ENCODE results near the gene PLAAT4. TPM values are rescaled to one million over a fixed set of nuclear protein-coding genes. Genes with fewer than 3 reads are reported as not detected.
A peak's percentile ranks its signal among the peaks of the same experiment; 100 is the strongest.

PLAAT4 gene
- total and polyA plus RNA-seq, 2 of the 13 experiments (the other 11 are each of a cell fraction or from before 2014, with no cell fraction given) = 0.71 to 1.00 TPM

- ChIA-PET CTCF (ENCODE audit: low intra/inter-chr PET ratio, low total read pairs) (no interaction called here), POLR2A (interaction anchor here (0.6 to 1.7 kb wide), 5 partner anchors 8 to 734 kb away, joined by 3 to 8 read pairs (median 6); partner anchors contain the start of gene PLAAT2)
- H3K79me2 ChIP-seq (ENCODE audit: insufficient read depth, low read length) = no peaks in the 10 kb centered on the region
- H2AFZ ChIP-seq (ENCODE audit: low read length) = peak overlapping the region; percentile 82
- H3K4me2 ChIP-seq (ENCODE audit: low read depth, low read length) = peak overlapping the region; percentile 77
- peak overlapping the region; percentile 68 for H3K9ac ChIP-seq (ENCODE audit: insufficient read depth, low read depth, low read length)
- FAIRE-seq (peak; percentile 93), ATAC-seq (peak; percentile 92), DNase-seq (ENCODE audit: low spot score) (peak; percentile 76)
- BruUV-seq (replicated peaks) = no TSS peak
- no peaks in the 10 kb centered on the region for H3K36me3 ChIP-seq (replicated peaks in 1 of 2; ENCODE audit: control insufficient read depth in 1 of 2, insufficient read depth in 2 of 2, low read length in 2 of 2)
- 10% methylated on average over 10 of the region's 10 CpGs for WGBS (ENCODE audit: low lambda C conversion rate)
- peaks cover 3% of the 10 kb centered on the region; the same call in 1 of the 2 replicates for H3K9me3 ChIP-seq (ENCODE audit: low read length)
- H3K27me3 ChIP-seq (ENCODE audit: control insufficient read depth in 1 of 2, insufficient read depth in 2 of 2, low read length in 2 of 2) = no peaks in the 10 kb centered on the region
- in situ Hi-C loops (cut with HindIII; ENCODE audit: extremely low pct_ligation_motif_present, low pct_unique_long_range_greater_than_20kb) (no loop called here), intact Hi-C loops (cut with micrococcal nuclease; ENCODE audit: unreplicated experiment) (no loop called here)
- H3K4me3 ChIP-seq (replicated peaks in 1 of 3; ENCODE audit: insufficient read depth in 1 of 3, low read depth in 2 of 3, low read length in 3 of 3) = peak overlapping the region; percentile 44 to 63 (median 62)
- peaks cover 28% of the 10 kb centered on the region for H3K4me1 ChIP-seq (ENCODE audit: insufficient read depth, low read length)
- H3K27ac ChIP-seq (ENCODE audit: extremely low read length, insufficient read depth, low read length) = peak overlapping the region; percentile 85
- no peaks in the 10 kb centered on the region for H4K20me1 ChIP-seq (ENCODE audit: insufficient read depth, low read length)
- TF ChIP-seq NCOA5 (CRISPR knock-in tag; IDR thresholded peaks at IDR 0.05) = no peak
- no peak for TF ChIP-seq ZNF318 (CRISPR knock-in tag; IDR thresholded peaks at IDR 0.05)
- TF ChIP-seq TARDBP (CRISPR knock-in tag; IDR thresholded peaks at IDR 0.05) = peak; percentile 53; the same call in 1 of the 2 replicates
- no peak for TF ChIP-seq ZNF772 (CRISPR knock-in tag; IDR thresholded peaks at IDR 0.05)
- TF ChIP-seq RAD51 (IDR thresholded peaks at IDR 0.05; ENCODE audit: borderline replicate concordance) = no peak
- peak; percentile 52; the same call in 1 of the 2 replicates for TF ChIP-seq FOXA3 (CRISPR knock-in tag; IDR thresholded peaks at IDR 0.05)
- no peak for TF ChIP-seq BRCA1 (CRISPR knock-in tag; IDR thresholded peaks at IDR 0.05)
- no peak for TF ChIP-seq ZBTB46 (CRISPR knock-in tag; IDR thresholded peaks at IDR 0.05; ENCODE audit: borderline replicate concordance)
- TF ChIP-seq SOX13 (IDR thresholded peaks at IDR 0.05) = no peak
- TF ChIP-seq SOX13 (CRISPR knock-in tag; conservative IDR thresholded peaks at IDR 0.05 in 1 of 2, IDR thresholded peaks at IDR 0.05 in 1 of 2) = peak in 1 of 2 experiments; percentile 70; a peak in 2 of 4 replicates
- peak; percentile 51; the same call in 1 of the 2 replicates for TF ChIP-seq HDAC1 (CRISPR knock-in tag; IDR thresholded peaks at IDR 0.05)
- TF ChIP-seq MAX (IDR thresholded peaks at IDR 0.05) = peak; percentile 27; the same call in 1 of the 2 replicates
- peak; percentile 55 for TF ChIP-seq HNF4A (CRISPR knock-in tag; IDR thresholded peaks at IDR 0.05)
- peak; percentile 47 for TF ChIP-seq FOSL2 (CRISPR knock-in tag; IDR thresholded peaks at IDR 0.05)
- TF ChIP-seq NPAS2 (CRISPR knock-in tag; IDR thresholded peaks at IDR 0.05; ENCODE audit: borderline replicate concordance) = no peak
Measured at GRCh38 chr11:63574856-63575602, 38.4 kb downstream of the PLAAT4 start.
